Activated T-helper 17 cell treated with anti-CD3 and anti-CD28 coated beads, Interleukin-2, amount 50 U/mL, for 72 hours (primary cell): ENCODE results near the gene PRICKLE1. TPM values are rescaled to one million over a fixed set of nuclear protein-coding genes. Genes with fewer than 3 reads are reported as not detected.

Source experiments
- ATAC-seq: fragments of 150-1000 bp; cut with Tn5 transposase; replicated peaks from 2 replicates; pipeline ENCODE4 v1.10.0; 2021; ENCODE audit warnings: mild to moderate bottlenecking, moderate library complexity
- H3K27ac Mint-ChIP-seq: one replicate; pipeline ENCODE4 v1.8.0; 2022; ENCODE audit warnings: mixed read lengths
- H3K27me3 Mint-ChIP-seq: one replicate; pipeline ENCODE4 v1.8.0; 2022; ENCODE audit warnings: mixed read lengths
- H3K36me3 Mint-ChIP-seq: one replicate; pipeline ENCODE4 v1.8.0; 2022; ENCODE audit warnings: low read depth, mild to moderate bottlenecking, mixed read lengths
- H3K4me1 Mint-ChIP-seq: one replicate; pipeline ENCODE4 v1.8.0; 2022; ENCODE audit warnings: mixed read lengths
- H3K4me3 Mint-ChIP-seq: one replicate; pipeline ENCODE4 v1.8.0; 2022; ENCODE audit warnings: mild to moderate bottlenecking, mixed read lengths
- H3K9me3 Mint-ChIP-seq: one replicate; pipeline ENCODE4 v1.8.0; 2022; ENCODE audit warnings: mixed read lengths
- total RNA-seq, 2 donors: library from RNA; stranded (reverse); gene quantifications; one replicate each; pipeline ENCODE4 v1.2.3, GENCODE V29; 2022

Gene PRICKLE1
- not detected for total RNA-seq

DNA sequence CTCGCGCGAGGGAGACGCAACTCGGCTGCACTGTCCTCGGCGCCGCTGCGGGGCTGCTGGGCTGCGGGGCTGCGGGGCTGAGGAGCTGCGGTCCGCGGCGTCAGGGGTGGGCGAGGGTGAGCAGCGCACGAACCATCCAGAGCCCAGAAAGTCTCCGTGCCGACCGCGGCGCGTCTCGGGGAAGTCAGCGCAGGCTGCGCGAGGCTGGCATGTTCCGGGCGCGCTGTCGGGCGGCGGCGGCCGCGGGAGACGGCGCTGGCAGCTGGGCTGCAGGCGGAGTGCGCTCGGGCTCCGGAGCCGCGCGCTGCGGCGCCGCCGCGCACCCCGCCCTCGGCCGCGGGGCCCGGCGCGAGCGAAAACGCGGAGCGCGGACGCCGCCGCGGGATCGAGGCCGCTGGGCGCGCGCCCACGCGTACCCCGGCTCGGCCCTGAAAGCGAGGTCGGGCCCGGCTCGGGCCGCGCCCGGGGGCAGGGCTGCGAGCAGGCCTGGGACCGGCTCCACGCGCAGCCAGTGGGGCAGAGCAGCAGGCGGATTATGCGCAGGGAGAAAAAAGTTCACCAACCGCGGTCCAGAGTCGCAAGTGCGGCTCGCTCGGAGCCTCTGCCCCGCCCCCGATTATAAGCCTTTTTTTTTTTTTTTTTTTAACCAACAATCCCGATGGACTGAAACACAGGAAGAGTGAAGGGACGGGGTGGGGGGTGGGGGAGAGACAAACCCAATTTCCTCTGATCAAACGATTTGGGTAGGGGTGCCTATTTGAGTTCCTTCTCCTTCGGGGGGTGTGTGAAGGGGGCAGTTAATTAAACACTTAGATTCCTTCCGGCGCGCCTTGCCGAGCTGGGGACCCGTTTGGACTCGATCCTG, at the start of gene PRICKLE1:
Gene PRICKLE1 (minus strand): TSS at position 282 of the 865 bp plus-strand sequence. CDS start 117,230 bp downstream, outside the sequence.
- no peak within 1 kb of the TSS for H3K27ac Mint-ChIP-seq
- H3K4me3 Mint-ChIP-seq = peak within 1 kb of the TSS; percentile 59
- no peaks in the 10 kb centered on the region for H3K9me3 Mint-ChIP-seq
- peaks cover 52% of the 10 kb centered on the region for H3K27me3 Mint-ChIP-seq
- peak; percentile 53 for ATAC-seq
- no peaks in the 10 kb centered on the region for H3K36me3 Mint-ChIP-seq
- peaks cover 11% of the 10 kb centered on the region for H3K4me1 Mint-ChIP-seq

DNA sequence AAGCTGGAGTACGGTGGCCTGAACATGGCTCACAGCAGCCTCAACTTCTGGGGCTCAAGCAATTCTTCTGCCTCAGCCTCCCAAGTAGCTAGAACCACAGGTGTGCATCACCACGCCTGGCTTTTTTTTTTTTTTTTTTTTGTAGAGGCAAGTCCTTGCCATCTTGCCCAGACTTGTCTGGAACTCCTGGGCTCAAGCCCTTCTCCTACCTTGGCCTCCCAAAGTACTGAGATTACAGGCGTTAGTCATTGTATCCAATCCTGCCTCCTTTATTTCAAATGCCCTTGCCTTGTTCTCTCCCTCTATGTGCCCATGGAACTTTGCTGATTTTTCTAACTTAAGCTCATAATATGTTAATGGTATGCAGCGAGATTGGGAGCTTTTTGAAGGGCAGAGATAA, 49.2 kb upstream of the PRICKLE1 start:
- no peaks in the 10 kb centered on the region for H3K9me3 Mint-ChIP-seq
- H3K4me3 Mint-ChIP-seq = no peak overlapping the region
- H3K36me3 Mint-ChIP-seq = no peaks in the 10 kb centered on the region
- ATAC-seq = no peak
- no peaks in the 10 kb centered on the region for H3K4me1 Mint-ChIP-seq
- H3K27ac Mint-ChIP-seq = no peak overlapping the region
- no peaks in the 10 kb centered on the region for H3K27me3 Mint-ChIP-seq

DNA sequence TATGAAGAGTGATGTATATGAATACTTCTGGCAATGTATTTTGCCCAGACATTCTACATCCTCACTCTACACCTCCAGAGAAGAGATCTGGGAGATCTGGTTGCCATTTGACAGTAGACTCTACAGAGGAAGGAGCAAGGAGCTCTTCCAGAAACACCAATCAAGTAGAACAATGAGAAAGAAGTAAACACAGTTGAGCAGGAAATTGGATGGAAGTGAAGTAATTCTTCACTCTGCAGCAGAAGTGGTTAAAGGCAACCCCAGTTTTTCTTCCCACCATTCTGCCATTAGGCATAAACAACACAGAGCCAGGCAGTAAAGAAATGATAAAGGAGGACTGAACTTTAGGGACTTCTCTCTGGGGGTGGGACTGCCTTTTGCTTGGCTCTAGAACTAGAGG, 48.5 kb upstream of the PRICKLE1 start:
- H3K36me3 Mint-ChIP-seq = no peaks in the 10 kb centered on the region
- ATAC-seq = no peak
- no peaks in the 10 kb centered on the region for H3K4me1 Mint-ChIP-seq
- no peak overlapping the region for H3K27ac Mint-ChIP-seq
- H3K4me3 Mint-ChIP-seq = no peak overlapping the region
- H3K27me3 Mint-ChIP-seq = no peaks in the 10 kb centered on the region
- no peaks in the 10 kb centered on the region for H3K9me3 Mint-ChIP-seq

DNA sequence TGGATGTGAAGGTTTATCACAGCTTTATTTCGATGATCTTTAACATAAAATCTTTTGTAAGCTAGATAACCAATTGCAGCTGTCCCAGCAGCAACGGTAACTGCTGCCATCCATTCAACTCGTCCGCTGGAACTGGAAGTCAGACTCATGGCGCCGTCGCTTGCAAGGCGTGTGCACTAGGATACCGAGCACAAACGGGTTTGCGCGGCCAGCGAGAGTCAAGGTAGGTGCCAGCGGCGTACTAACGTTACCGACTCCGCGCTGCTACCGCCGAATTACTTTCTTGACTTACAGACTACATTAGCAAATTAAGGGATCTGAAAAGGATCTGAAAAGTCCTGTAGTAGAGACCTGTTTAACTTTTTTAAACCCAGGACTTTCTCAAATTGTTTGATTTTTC, 47.4 kb upstream of the PRICKLE1 start:
- H3K4me3 Mint-ChIP-seq = no peak overlapping the region
- no peaks in the 10 kb centered on the region for H3K27me3 Mint-ChIP-seq
- H3K9me3 Mint-ChIP-seq = no peaks in the 10 kb centered on the region
- no peak for ATAC-seq
- no peak overlapping the region for H3K27ac Mint-ChIP-seq
- no peaks in the 10 kb centered on the region for H3K36me3 Mint-ChIP-seq
- no peaks in the 10 kb centered on the region for H3K4me1 Mint-ChIP-seq

GRCh38 chr12:42633594-42633993, 44.0 kb upstream of the PRICKLE1 start:
- Mint-ChIP-seq H3K9me3 (no peaks in the 10 kb centered on the region), H3K27me3 (no peaks in the 10 kb centered on the region), H3K4me1 (no peaks in the 10 kb centered on the region), H3K36me3 (no peaks in the 10 kb centered on the region), H3K27ac (no peak overlapping the region), H3K4me3 (no peak overlapping the region)
- ATAC-seq = no peak

GRCh38 chr12:42631513-42631912, 42.0 kb upstream of the PRICKLE1 start:
- no peak for ATAC-seq
- Mint-ChIP-seq H3K4me1 (no peaks in the 10 kb centered on the region), H3K4me3 (no peak overlapping the region), H3K27ac (no peak overlapping the region), H3K27me3 (peaks cover 3% of the 10 kb centered on the region), H3K36me3 (no peaks in the 10 kb centered on the region), H3K9me3 (no peaks in the 10 kb centered on the region)

GRCh38 chr12:42630314-42630713, 40.8 kb upstream of the PRICKLE1 start:
- Mint-ChIP-seq H3K4me3 (no peak overlapping the region), H3K36me3 (no peaks in the 10 kb centered on the region), H3K27me3 (peaks cover 3% of the 10 kb centered on the region), H3K9me3 (no peaks in the 10 kb centered on the region), H3K4me1 (no peaks in the 10 kb centered on the region), H3K27ac (no peak overlapping the region)
- no peak for ATAC-seq

DNA sequence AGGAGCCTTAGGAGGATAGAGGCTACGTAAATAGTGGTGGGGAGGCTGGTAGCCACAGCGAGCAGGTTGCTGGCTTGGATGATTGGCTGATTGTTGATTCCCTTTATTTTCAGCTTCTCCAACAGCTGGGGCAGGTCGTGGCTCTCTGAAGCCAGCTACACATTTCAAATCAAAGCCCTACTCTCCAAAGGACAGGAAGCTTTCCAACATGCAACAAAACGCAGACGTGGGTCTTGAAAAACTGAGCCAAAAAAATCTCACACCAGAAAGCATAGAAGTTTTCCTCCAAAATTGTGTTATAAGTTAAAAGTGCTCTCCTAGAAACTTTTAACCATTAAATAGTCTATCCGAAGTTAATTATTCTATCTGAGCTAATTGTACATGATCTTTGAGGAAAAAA, 37.6 kb upstream of the PRICKLE1 start:
- ATAC-seq = no peak
- no peaks in the 10 kb centered on the region for H3K9me3 Mint-ChIP-seq
- H3K4me3 Mint-ChIP-seq = no peak overlapping the region

DNA sequence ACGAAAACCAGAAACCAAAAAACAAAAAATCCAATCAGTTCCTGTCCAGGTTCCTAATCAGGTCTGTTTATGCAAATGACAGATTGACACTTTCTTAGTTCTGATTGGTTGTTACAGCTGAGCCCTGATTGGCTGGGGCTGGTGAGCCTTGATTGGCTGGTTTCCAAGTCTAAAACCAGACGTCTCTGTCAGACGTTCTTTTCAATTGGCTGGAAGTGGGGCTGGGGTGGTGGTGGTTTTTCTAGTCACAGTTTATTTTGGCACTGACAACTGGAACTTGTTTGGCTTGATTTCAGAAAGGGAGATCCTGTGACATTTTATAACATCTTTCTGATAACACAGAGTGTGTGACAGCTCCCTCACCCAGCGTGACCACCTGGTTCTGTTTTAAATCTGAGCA, 36.1 kb upstream of the PRICKLE1 start:
- Mint-ChIP-seq H3K4me1 (no peaks in the 10 kb centered on the region), H3K4me3 (no peak overlapping the region), H3K27me3 (peaks cover 3% of the 10 kb centered on the region), H3K9me3 (no peaks in the 10 kb centered on the region), H3K27ac (no peak overlapping the region), H3K36me3 (no peaks in the 10 kb centered on the region)
- ATAC-seq = no peak

More for the DNA sequence above, 37.6 kb upstream of the PRICKLE1 start:
- no peak overlapping the region for H3K27ac Mint-ChIP-seq
- no peaks in the 10 kb centered on the region for H3K4me1 Mint-ChIP-seq
- H3K36me3 Mint-ChIP-seq = no peaks in the 10 kb centered on the region
- peaks cover 3% of the 10 kb centered on the region for H3K27me3 Mint-ChIP-seq

DNA sequence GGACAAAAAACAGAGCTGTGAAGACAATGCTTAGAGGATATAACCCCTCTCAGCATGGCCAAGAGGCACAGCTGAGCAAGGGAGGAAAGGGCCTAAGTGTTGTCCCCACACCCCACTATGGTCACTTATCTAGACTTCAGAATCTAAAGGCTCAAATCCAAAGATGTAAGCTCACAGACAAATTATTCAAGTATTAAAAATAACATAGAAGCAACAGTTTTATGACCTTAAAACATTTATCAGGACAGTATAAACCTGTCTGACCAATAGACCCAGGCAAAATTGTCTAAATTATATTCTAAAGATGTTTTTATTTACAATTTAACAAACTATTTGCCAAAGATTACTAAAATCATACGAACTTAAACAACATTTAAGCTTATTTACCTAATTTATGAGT, 28.1 kb upstream of the PRICKLE1 start:
- H3K4me3 Mint-ChIP-seq = no peak overlapping the region
- peaks cover 15% of the 10 kb centered on the region for H3K9me3 Mint-ChIP-seq
- H3K36me3 Mint-ChIP-seq = no peaks in the 10 kb centered on the region
- no peak for ATAC-seq
- H3K27me3 Mint-ChIP-seq = peaks cover 3% of the 10 kb centered on the region
- no peak overlapping the region for H3K27ac Mint-ChIP-seq
- no peaks in the 10 kb centered on the region for H3K4me1 Mint-ChIP-seq

DNA sequence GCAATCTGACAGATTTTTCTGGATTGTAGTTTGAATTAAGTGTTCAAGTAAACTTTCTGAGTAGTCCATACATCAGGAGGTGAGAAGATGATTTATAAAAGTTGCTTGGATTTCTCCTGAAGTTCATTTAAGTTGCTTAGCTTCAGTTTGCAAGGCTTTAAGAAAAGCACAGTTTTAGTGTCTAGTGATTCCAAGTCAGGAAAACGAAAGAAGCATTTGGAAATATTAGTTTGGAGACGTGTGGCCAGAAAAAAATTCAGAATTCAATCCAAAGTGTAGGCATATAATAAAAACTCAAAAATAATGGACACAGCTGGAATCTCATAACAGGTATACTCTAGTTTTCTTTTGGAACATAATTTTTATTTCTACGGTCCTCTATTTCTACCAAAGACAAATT, 25.5 kb upstream of the PRICKLE1 start:
- ATAC-seq = no peak
- H3K27ac Mint-ChIP-seq = no peak overlapping the region

DNA sequence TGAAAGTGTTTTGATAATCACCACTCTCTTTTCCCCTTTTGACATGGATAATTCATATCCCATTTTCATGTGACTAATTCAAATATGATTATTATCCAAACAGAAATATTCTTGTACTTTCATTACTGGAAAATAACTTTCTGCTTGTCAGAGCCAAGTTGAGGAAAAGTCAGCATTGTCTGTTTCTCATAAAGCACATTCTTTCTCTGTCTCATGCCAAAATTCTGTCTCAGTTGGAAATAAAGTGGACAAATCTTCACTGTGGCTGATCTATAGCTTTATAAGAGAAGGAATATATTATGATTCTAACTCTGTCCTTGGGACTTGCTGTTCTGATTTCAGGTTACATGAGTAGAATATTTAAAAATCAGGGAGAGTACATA, 22.7 kb upstream of the PRICKLE1 start:
- no peak overlapping the region for H3K4me3 Mint-ChIP-seq
- H3K27ac Mint-ChIP-seq = no peak overlapping the region
- ATAC-seq = no peak
- peaks cover 14% of the 10 kb centered on the region for H3K9me3 Mint-ChIP-seq
- H3K36me3 Mint-ChIP-seq = no peaks in the 10 kb centered on the region
- peaks cover 14% of the 10 kb centered on the region for H3K27me3 Mint-ChIP-seq
- no peaks in the 10 kb centered on the region for H3K4me1 Mint-ChIP-seq

More for the DNA sequence above, 25.5 kb upstream of the PRICKLE1 start:
- peaks cover 9% of the 10 kb centered on the region for H3K27me3 Mint-ChIP-seq
- no peaks in the 10 kb centered on the region for H3K36me3 Mint-ChIP-seq
- H3K9me3 Mint-ChIP-seq = peaks cover 20% of the 10 kb centered on the region
- no peaks in the 10 kb centered on the region for H3K4me1 Mint-ChIP-seq
- H3K4me3 Mint-ChIP-seq = no peak overlapping the region

- Mint-ChIP-seq H3K9me3 (peaks cover 14% of the 10 kb centered on the region), H3K27me3 (peaks cover 14% of the 10 kb centered on the region), H3K27ac (no peak overlapping the region), H3K4me3 (no peak overlapping the region), H3K36me3 (no peaks in the 10 kb centered on the region), H3K4me1 (no peaks in the 10 kb centered on the region)
- ATAC-seq = no peak
Measured at GRCh38 chr12:42611571-42612230, 22.2 kb upstream of the PRICKLE1 start.

DNA sequence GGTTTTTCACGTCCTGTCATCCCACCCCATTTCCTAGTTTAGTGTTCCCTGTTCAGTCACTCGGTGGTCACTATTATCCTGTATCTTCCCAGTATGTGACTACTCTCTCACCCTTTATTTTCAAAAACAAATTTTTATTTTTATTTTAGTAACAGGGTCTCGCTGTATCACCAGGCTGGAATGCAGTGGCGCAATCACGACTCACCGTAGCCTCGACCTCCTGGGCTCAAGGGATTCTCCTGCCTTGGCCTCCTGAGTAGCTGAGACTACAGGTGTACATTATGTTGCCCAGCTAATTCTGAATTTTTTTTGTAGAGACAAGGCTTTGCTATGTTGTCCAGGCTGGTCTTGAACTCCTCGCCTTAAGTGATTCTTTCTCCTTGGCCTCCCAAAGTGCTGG, 20.1 kb upstream of the PRICKLE1 start:
- ATAC-seq = no peak
- Mint-ChIP-seq H3K9me3 (peaks cover 14% of the 10 kb centered on the region), H3K27ac (no peak overlapping the region), H3K4me3 (no peak overlapping the region), H3K27me3 (peaks cover 14% of the 10 kb centered on the region), H3K36me3 (no peaks in the 10 kb centered on the region), H3K4me1 (no peaks in the 10 kb centered on the region)

DNA sequence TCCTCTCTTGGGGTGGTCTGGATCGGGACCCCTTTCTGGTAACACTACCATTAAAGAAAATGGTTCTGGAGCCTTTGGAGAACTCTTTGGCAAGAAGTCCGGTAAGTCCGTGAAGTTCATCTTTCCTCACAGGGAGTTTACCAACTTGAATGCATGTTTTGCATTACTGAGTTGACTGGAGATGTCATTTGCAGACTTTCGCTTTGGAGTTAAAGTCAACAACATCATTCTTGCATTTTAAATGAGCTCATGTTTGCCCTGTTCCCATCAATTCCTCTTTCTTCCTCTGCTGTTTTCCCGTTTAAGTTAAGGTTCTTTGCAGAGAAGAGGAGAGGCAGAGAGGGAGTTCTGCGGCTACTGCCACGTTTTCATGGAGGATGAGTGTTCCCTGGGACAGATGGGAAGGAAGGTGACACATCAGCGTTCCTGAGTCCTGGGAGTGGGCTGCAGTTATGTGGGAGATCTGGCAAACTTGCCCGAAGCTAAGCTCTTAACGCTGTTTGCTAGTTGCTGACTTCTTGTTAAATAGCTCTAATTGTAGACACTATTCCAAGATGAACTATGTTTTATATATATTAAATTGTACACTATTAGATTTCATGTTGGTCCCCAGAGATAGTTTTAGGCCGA, 18.8 kb upstream of the PRICKLE1 start:
- Mint-ChIP-seq H3K27ac (no peak overlapping the region), H3K9me3 (peaks cover 7% of the 10 kb centered on the region), H3K27me3 (peaks cover 14% of the 10 kb centered on the region), H3K4me3 (no peak overlapping the region), H3K36me3 (no peaks in the 10 kb centered on the region), H3K4me1 (no peaks in the 10 kb centered on the region)
- no peak for ATAC-seq
